Neural cell (in vitro differentiated cells): ENCODE measurements around the gene AP2A2. TPM values are rescaled to one million over a fixed set of nuclear protein-coding genes. Genes with fewer than 3 reads are reported as not detected.

ENCODE experiments used
- H2AFZ ChIP-seq: fragments of 200-600, 300-800 bp; sonication (generic), shearing (Covaris generic); 2 replicates; pipeline ENCODE4 v1.6.0; 2014; ENCODE audit warnings: low read depth, mild to moderate bottlenecking, antibody characterized with exemption, low read length, moderate library complexity
- H3F3A ChIP-seq: fragments of 200-600 bp; shearing (Covaris generic); 2 replicates; pipeline ENCODE4 v1.6.1; 2016; ENCODE audit warnings: mild to moderate bottlenecking, moderate library complexity, mixed read lengths, antibody characterized with exemption, low read length; ENCODE audit not compliant: insufficient read depth, poor library complexity, severe bottlenecking
- H3K27ac ChIP-seq: fragments of 200-600, 300-800 bp; sonication (generic), shearing (Covaris generic); 2 replicates; pipeline ENCODE4 v1.5.1; 2014; ENCODE audit warnings: mild to moderate bottlenecking, low read length, moderate library complexity
- H3K27me3 ChIP-seq: fragments of 300-800, 200-600 bp; sonication (generic), shearing (Covaris generic); 2 replicates; pipeline ENCODE4 v1.6.0; 2014; ENCODE audit warnings: mild to moderate bottlenecking, low read depth, low read length, moderate library complexity; ENCODE audit not compliant: insufficient read depth
- H3K36me3 ChIP-seq: fragments of 300-800, 200-600 bp; sonication (generic), shearing (Covaris generic); 2 replicates; pipeline ENCODE4 v1.5.1; 2014; ENCODE audit warnings: mild to moderate bottlenecking, antibody characterized with exemption, low read length, moderate library complexity; ENCODE audit not compliant: insufficient read depth
- H3K4me2 ChIP-seq: fragments of 300-800, 200-600 bp; sonication (generic), shearing (Covaris generic); 2 replicates; pipeline ENCODE4 v1.6.0; 2014; ENCODE audit warnings: mild to moderate bottlenecking, low read length
- H3K4me3 ChIP-seq: fragments of 300-800, 200-600 bp; sonication (generic), shearing (Covaris generic); 2 replicates; pipeline ENCODE4 v1.5.1; 2014; ENCODE audit warnings: mild to moderate bottlenecking, low read length, moderate library complexity
- H3K79me2 ChIP-seq: fragments of 200-600 bp; shearing (Covaris generic); replicated peaks from 2 replicates; pipeline ENCODE4 v1.6.0; 2014; ENCODE audit warnings: mild to moderate bottlenecking, low read length, moderate library complexity; ENCODE audit not compliant: insufficient read depth
- H3K9ac ChIP-seq: fragments of 300-800, 200-600 bp; sonication (generic), shearing (Covaris generic); 2 replicates; pipeline ENCODE4 v1.6.1; 2016; ENCODE audit warnings: mild to moderate bottlenecking, low read length, mixed read lengths
- H3K9me2 ChIP-seq: fragments of 200-600 bp; shearing (Covaris generic); 2 replicates; pipeline ENCODE4 v1.6.1; 2016; ENCODE audit warnings: mild to moderate bottlenecking, low read length, mixed read lengths; ENCODE audit not compliant: insufficient read depth
- H3K9me3 ChIP-seq: fragments of 200-600, 300-800 bp; sonication (generic), shearing (Covaris generic); 2 replicates; pipeline ENCODE4 v1.6.1; 2016; ENCODE audit warnings: mild to moderate bottlenecking, mixed run types, low read length, moderate library complexity, mixed read lengths
- H4K20me1 ChIP-seq: fragments of 200-600 bp; shearing (Covaris generic); 2 replicates; pipeline ENCODE4 v1.6.1; 2016; ENCODE audit warnings: mild to moderate bottlenecking, mixed run types; ENCODE audit not compliant: insufficient read depth
- EP300 ChIP-seq: fragments of 450-650 bp; conservative IDR thresholded peaks from 2 replicates; pipeline ENCODE4 v1.6.1; 2014; ENCODE audit warnings: antibody characterized with exemption, mild to moderate bottlenecking, moderate library complexity; ENCODE audit not compliant: poor library complexity, severe bottlenecking
- EZH2 ChIP-seq: fragments of 200-600, 300-800 bp; shearing (Covaris generic), sonication (generic); IDR thresholded peaks from 2 replicates; pipeline ENCODE4 v1.6.1; 2014; ENCODE audit warnings: antibody characterized with exemption, low read length, borderline replicate concordance, mild to moderate bottlenecking; ENCODE audit not compliant: insufficient read depth, poor library complexity, severe bottlenecking
- MXI1 ChIP-seq: fragments of 450-650 bp; conservative IDR thresholded peaks from 2 replicates; pipeline ENCODE4 v1.6.1; 2014; ENCODE audit warnings: antibody characterized with exemption, mild to moderate bottlenecking; ENCODE audit not compliant: poor library complexity, severe bottlenecking
- POLR2AphosphoS5 ChIP-seq: IDR thresholded peaks from 2 replicates; pipeline ENCODE4 v1.6.1; 2012
- RAD21 ChIP-seq: fragments of 450-650 bp; conservative IDR thresholded peaks from 2 replicates; pipeline ENCODE4 v1.6.1; 2014; ENCODE audit warnings: antibody characterized with exemption, mild to moderate bottlenecking, moderate library complexity
- SMC3 ChIP-seq: fragments of 450-650 bp; conservative IDR thresholded peaks from 2 replicates; pipeline ENCODE4 v1.6.1; 2014; ENCODE audit warnings: antibody characterized with exemption, mild to moderate bottlenecking, moderate library complexity; ENCODE audit not compliant: poor library complexity
- TAF1 ChIP-seq: IDR thresholded peaks from 2 replicates; pipeline ENCODE4 v1.6.1; 2012; ENCODE audit warnings: low read depth
- polyA plus RNA-seq: library from polyadenylated mRNA; depleted of rRNA; stranded (reverse); fragments of >200 nt; gene quantifications from 2 replicates; pipeline ENCODE4 v1.2.3, GENCODE V29; 2014
- TF ChIP-seq, protein P1 (sequence below): fragments of 450-650 bp; IDR thresholded peaks from 2 replicates; pipeline ENCODE4 v1.5.1; 2014; ENCODE audit warnings: antibody characterized with exemption, mild to moderate bottlenecking, moderate library complexity; ENCODE audit not compliant: poor library complexity, severe bottlenecking
- TF ChIP-seq, protein P2 (sequence below): IDR thresholded peaks from 2 replicates; pipeline ENCODE4 v1.6.1; 2012; ENCODE audit warnings: borderline replicate concordance

The AP2A2 gene
- polyA plus RNA-seq, 1 donor from 2014 or later = 46.5 TPM

GRCh38 chr11:914747-915501 is 10.7 kb upstream of the AP2A2 start:
- no peak overlapping the region for H3K9ac ChIP-seq
- TF ChIP-seq SMC3 (no peak), RAD21 (no peak), POLR2AphosphoS5 (no peak), MXI1 (no peak), EP300 (no peak), EZH2 (no peak), TAF1 (no peak)
- TF ChIP-seq, protein P1, sequence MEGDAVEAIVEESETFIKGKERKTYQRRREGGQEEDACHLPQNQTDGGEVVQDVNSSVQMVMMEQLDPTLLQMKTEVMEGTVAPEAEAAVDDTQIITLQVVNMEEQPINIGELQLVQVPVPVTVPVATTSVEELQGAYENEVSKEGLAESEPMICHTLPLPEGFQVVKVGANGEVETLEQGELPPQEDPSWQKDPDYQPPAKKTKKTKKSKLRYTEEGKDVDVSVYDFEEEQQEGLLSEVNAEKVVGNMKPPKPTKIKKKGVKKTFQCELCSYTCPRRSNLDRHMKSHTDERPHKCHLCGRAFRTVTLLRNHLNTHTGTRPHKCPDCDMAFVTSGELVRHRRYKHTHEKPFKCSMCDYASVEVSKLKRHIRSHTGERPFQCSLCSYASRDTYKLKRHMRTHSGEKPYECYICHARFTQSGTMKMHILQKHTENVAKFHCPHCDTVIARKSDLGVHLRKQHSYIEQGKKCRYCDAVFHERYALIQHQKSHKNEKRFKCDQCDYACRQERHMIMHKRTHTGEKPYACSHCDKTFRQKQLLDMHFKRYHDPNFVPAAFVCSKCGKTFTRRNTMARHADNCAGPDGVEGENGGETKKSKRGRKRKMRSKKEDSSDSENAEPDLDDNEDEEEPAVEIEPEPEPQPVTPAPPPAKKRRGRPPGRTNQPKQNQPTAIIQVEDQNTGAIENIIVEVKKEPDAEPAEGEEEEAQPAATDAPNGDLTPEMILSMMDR = no peak
- TF ChIP-seq, protein P2, sequence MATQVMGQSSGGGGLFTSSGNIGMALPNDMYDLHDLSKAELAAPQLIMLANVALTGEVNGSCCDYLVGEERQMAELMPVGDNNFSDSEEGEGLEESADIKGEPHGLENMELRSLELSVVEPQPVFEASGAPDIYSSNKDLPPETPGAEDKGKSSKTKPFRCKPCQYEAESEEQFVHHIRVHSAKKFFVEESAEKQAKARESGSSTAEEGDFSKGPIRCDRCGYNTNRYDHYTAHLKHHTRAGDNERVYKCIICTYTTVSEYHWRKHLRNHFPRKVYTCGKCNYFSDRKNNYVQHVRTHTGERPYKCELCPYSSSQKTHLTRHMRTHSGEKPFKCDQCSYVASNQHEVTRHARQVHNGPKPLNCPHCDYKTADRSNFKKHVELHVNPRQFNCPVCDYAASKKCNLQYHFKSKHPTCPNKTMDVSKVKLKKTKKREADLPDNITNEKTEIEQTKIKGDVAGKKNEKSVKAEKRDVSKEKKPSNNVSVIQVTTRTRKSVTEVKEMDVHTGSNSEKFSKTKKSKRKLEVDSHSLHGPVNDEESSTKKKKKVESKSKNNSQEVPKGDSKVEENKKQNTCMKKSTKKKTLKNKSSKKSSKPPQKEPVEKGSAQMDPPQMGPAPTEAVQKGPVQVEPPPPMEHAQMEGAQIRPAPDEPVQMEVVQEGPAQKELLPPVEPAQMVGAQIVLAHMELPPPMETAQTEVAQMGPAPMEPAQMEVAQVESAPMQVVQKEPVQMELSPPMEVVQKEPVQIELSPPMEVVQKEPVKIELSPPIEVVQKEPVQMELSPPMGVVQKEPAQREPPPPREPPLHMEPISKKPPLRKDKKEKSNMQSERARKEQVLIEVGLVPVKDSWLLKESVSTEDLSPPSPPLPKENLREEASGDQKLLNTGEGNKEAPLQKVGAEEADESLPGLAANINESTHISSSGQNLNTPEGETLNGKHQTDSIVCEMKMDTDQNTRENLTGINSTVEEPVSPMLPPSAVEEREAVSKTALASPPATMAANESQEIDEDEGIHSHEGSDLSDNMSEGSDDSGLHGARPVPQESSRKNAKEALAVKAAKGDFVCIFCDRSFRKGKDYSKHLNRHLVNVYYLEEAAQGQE = no peak
- H3K9me3 ChIP-seq = no peaks in the 10 kb centered on the region
- H3F3A ChIP-seq = no peaks in the 10 kb centered on the region
- no peaks in the 10 kb centered on the region for H3K9me2 ChIP-seq
- no peaks in the 10 kb centered on the region for H3K27me3 ChIP-seq
- H4K20me1 ChIP-seq = no peaks in the 10 kb centered on the region
- no peaks in the 10 kb centered on the region for H3K36me3 ChIP-seq
- no peak overlapping the region for H3K4me3 ChIP-seq
- H3K4me2 ChIP-seq = no peak overlapping the region
- no peak overlapping the region for H2AFZ ChIP-seq
- peaks cover 3% of the 10 kb centered on the region for H3K79me2 ChIP-seq
- no peak overlapping the region for H3K27ac ChIP-seq

GRCh38 chr11:917426-917825 is 8.2 kb upstream of the AP2A2 start:
- Histone ChIP-seq H3K79me2 (no peaks in the 10 kb centered on the region), H3F3A (no peaks in the 10 kb centered on the region), H3K9me3 (no peaks in the 10 kb centered on the region), H3K36me3 (no peaks in the 10 kb centered on the region), H3K27ac (no peak overlapping the region), H2AFZ (no peak overlapping the region), H4K20me1 (no peaks in the 10 kb centered on the region), H3K4me2 (no peak overlapping the region), H3K9me2 (no peaks in the 10 kb centered on the region), H3K4me3 (no peak overlapping the region), H3K27me3 (no peaks in the 10 kb centered on the region), H3K9ac (no peak overlapping the region)
- TF ChIP-seq MXI1 (no peak), RAD21 (no peak), EZH2 (no peak), EP300 (no peak), TAF1 (no peak)
- TF ChIP-seq, protein P1 = no peak
- TF ChIP-seq, protein P2 = no peak
